ENCODE data around the gene WNT8B.

Gene WNT8B

GRCh38 chr10:100438674-100439315, 24.0 kb upstream of the WNT8B start:
- H3K27ac ChIP-seq (ENCODE audit: low read depth, low read length, poor library complexity, severe bottlenecking): no peak overlapping the region
- H2AFZ ChIP-seq (ENCODE audit: low read length): no peak overlapping the region
- TF ChIP-seq CTCF (IDR thresholded peaks at IDR 0.05; ENCODE audit: low read length): no peak
- TF ChIP-seq EZH2 (IDR thresholded peaks at IDR 0.05; ENCODE audit: borderline replicate concordance, low read length): no peak
- H3K4me2 ChIP-seq (ENCODE audit: low read length): no peak overlapping the region
- H3K79me2 ChIP-seq (ENCODE audit: insufficient read depth, low read length): no peaks in the 10 kb centered on the region
- H3K4me1 ChIP-seq (ENCODE audit: insufficient read depth, low read length, severe bottlenecking): no peaks in the 10 kb centered on the region
- no peaks in the 10 kb centered on the region for H3F3A ChIP-seq (ENCODE audit: insufficient read depth, low read length)
- no peak overlapping the region for H3K9ac ChIP-seq (ENCODE audit: low read length)
- H3K27me3 ChIP-seq (ENCODE audit: insufficient read depth, low read length): no peaks in the 10 kb centered on the region
- no peaks in the 10 kb centered on the region for H3K9me2 ChIP-seq (ENCODE audit: low read depth, low read length)
- no peaks in the 10 kb centered on the region for H3K9me3 ChIP-seq (ENCODE audit: low read length)
- no peak overlapping the region for H3K4me3 ChIP-seq (ENCODE audit: low read depth, low read length, poor library complexity, severe bottlenecking)
- no peaks in the 10 kb centered on the region for H4K20me1 ChIP-seq (ENCODE audit: insufficient read depth, low read length)
- no peaks in the 10 kb centered on the region for H3K36me3 ChIP-seq (ENCODE audit: insufficient read depth, low read length)

GRCh38 chr10:100442548-100442947, 20.3 kb upstream of the WNT8B start:
- Histone ChIP-seq H3F3A (ENCODE audit: insufficient read depth, low read length) (no peaks in the 10 kb centered on the region), H3K79me2 (ENCODE audit: insufficient read depth, low read length) (no peaks in the 10 kb centered on the region), H3K9me3 (ENCODE audit: low read length) (no peaks in the 10 kb centered on the region), H3K27ac (ENCODE audit: low read depth, low read length, poor library complexity, severe bottlenecking) (no peak overlapping the region), H3K4me2 (ENCODE audit: low read length) (no peak overlapping the region), H4K20me1 (ENCODE audit: insufficient read depth, low read length) (no peaks in the 10 kb centered on the region), H3K27me3 (ENCODE audit: insufficient read depth, low read length) (no peaks in the 10 kb centered on the region), H3K4me1 (ENCODE audit: insufficient read depth, low read length, severe bottlenecking) (no peaks in the 10 kb centered on the region), H3K4me3 (ENCODE audit: low read depth, low read length, poor library complexity, severe bottlenecking) (no peak overlapping the region), H3K9me2 (ENCODE audit: low read depth, low read length) (no peaks in the 10 kb centered on the region), H2AFZ (ENCODE audit: low read length) (no peak overlapping the region), H3K9ac (ENCODE audit: low read length) (no peak overlapping the region), H3K36me3 (ENCODE audit: insufficient read depth, low read length) (no peaks in the 10 kb centered on the region)
- TF ChIP-seq EZH2 (IDR thresholded peaks at IDR 0.05; ENCODE audit: borderline replicate concordance, low read length): no peak
- TF ChIP-seq CTCF (IDR thresholded peaks at IDR 0.05; ENCODE audit: low read length): no peak

- no peaks in the 10 kb centered on the region for H3K79me2 ChIP-seq (ENCODE audit: insufficient read depth, low read length)
Observed at GRCh38 chr10:100446130-100446761, 16.6 kb upstream of the WNT8B start.

More at GRCh38 chr10:100446130-100446761, 16.6 kb upstream of the WNT8B start:
- H3K4me2 ChIP-seq (ENCODE audit: low read length): no peak overlapping the region
- H3K9me2 ChIP-seq (ENCODE audit: low read depth, low read length): no peaks in the 10 kb centered on the region
- no peak overlapping the region for H3K9ac ChIP-seq (ENCODE audit: low read length)
- H3F3A ChIP-seq (ENCODE audit: insufficient read depth, low read length): no peaks in the 10 kb centered on the region
- no peaks in the 10 kb centered on the region for H3K36me3 ChIP-seq (ENCODE audit: insufficient read depth, low read length)
- H3K9me3 ChIP-seq (ENCODE audit: low read length): no peaks in the 10 kb centered on the region
- H3K27me3 ChIP-seq (ENCODE audit: insufficient read depth, low read length): no peaks in the 10 kb centered on the region
- no peak overlapping the region for H3K4me3 ChIP-seq (ENCODE audit: low read depth, low read length, poor library complexity, severe bottlenecking)
- no peak for TF ChIP-seq EZH2 (IDR thresholded peaks at IDR 0.05; ENCODE audit: borderline replicate concordance, low read length)
- TF ChIP-seq CTCF (IDR thresholded peaks at IDR 0.05; ENCODE audit: low read length): no peak
- H3K4me1 ChIP-seq (ENCODE audit: insufficient read depth, low read length, severe bottlenecking): no peaks in the 10 kb centered on the region
- H4K20me1 ChIP-seq (ENCODE audit: insufficient read depth, low read length): no peaks in the 10 kb centered on the region
- no peak overlapping the region for H2AFZ ChIP-seq (ENCODE audit: low read length)
- H3K27ac ChIP-seq (ENCODE audit: low read depth, low read length, poor library complexity, severe bottlenecking): no peak overlapping the region
